SK-N-SH (cell line): ENCODE data around the gene MEN1. TPM values are rescaled to one million over a fixed set of nuclear protein-coding genes. Genes with fewer than 3 reads are reported as not detected.

Source experiments
- CTCF ChIA-PET: fragments of 300-600, 350-600 bp; formaldehyde crosslinking; extraction: SDS; loops from one replicate; lab custom pipeline; 2021; lab: Yijun Ruan, JAX
- POLR2A ChIA-PET: fragments of 350-600 bp; sonication (Branson Sonifier 250); formaldehyde crosslinking; extraction: SDS; loops from one replicate; lab custom pipeline; 2020; ENCODE audit warnings: antibody characterized with exemption, inconsistent platforms; lab: Yijun Ruan, JAX
- DNase-seq: peaks from one replicate; pipeline ENCODE4 v3.0.0; 2012
- H2AFZ ChIP-seq: fragments of 200-600 bp; sonication (generic); 2 replicates; pipeline ENCODE4 v1.8.1; 2016; ENCODE audit warnings: antibody characterized with exemption, mild to moderate bottlenecking, low read depth
- H3F3A ChIP-seq: fragments of 200-600 bp; sonication (generic); replicated peaks from 2 replicates; pipeline ENCODE3; 2016; ENCODE audit warnings: antibody characterized with exemption, mild to moderate bottlenecking; ENCODE audit not compliant: insufficient read depth
- H3K27ac ChIP-seq, 2 experiments: fragments of 200-500 bp in 1 of 2; fragments of 200-600 bp in 1 of 2; sonication (Bioruptor generic) in 1 of 2; sonication (generic), shearing (Covaris generic) in 1 of 2; 2 replicates each; pipeline versions ENCODE4 v1.5.1 to v1.6.1; 2014 to 2016; ENCODE audit warnings: low read depth in 2 of 2, inconsistent platforms in 1 of 2, low read length in 1 of 2, mild to moderate bottlenecking in 1 of 2, mixed read lengths in 1 of 2
- H3K27me3 ChIP-seq: fragments of 200-600 bp; sonication (generic), shearing (Covaris generic); 2 replicates; pipeline ENCODE4 v1.6.1; 2016; ENCODE audit warnings: mixed run types; ENCODE audit not compliant: insufficient read depth
- H3K36me3 ChIP-seq, 2 experiments: fragments of 200-500 bp in 1 of 2; fragments of 200-600 bp in 1 of 2; sonication (Bioruptor generic) in 1 of 2; sonication (generic) in 1 of 2; replicated peaks in 1 of 2; 2 replicates each; pipeline versions ENCODE3 to v1.5.1; 2014 to 2016; ENCODE audit warnings: low read length in 1 of 2, mild to moderate bottlenecking in 1 of 2; ENCODE audit not compliant: insufficient read depth in 2 of 2, control insufficient read depth in 1 of 2
- H3K4me1 ChIP-seq, 2 experiments: fragments of 200-500 bp in 1 of 2; fragments of 200-600 bp in 1 of 2; sonication (Bioruptor generic) in 1 of 2; sonication (generic), shearing (Covaris generic) in 1 of 2; 2 replicates each; pipeline versions ENCODE4 v1.5.1 to v1.6.1; 2014 to 2016; ENCODE audit warnings: low read depth in 1 of 2, low read length in 1 of 2, mixed run types in 1 of 2; ENCODE audit not compliant: insufficient read depth in 2 of 2, control insufficient read depth in 1 of 2
- H3K4me2 ChIP-seq: fragments of 200-600 bp; sonication (generic), shearing (Covaris generic); 2 replicates; pipeline ENCODE4 v1.6.1; 2017; ENCODE audit warnings: mixed run types
- H3K4me3 ChIP-seq, 2 experiments: fragments of 200-500 bp in 1 of 2; fragments of 200-600 bp in 1 of 2; sonication (Bioruptor generic) in 1 of 2; sonication (generic), shearing (Covaris generic) in 1 of 2; 2 replicates each; pipeline versions ENCODE4 v1.5.1 to v1.8.1; 2014 to 2016; ENCODE audit warnings: low read depth in 2 of 2, inconsistent platforms in 1 of 2, low read length in 1 of 2, mild to moderate bottlenecking in 1 of 2, mixed read lengths in 1 of 2, moderate library complexity in 1 of 2
- H3K79me2 ChIP-seq: fragments of 200-600 bp; sonication (generic); 2 replicates; pipeline ENCODE4 v1.8.1; 2017; ENCODE audit warnings: mild to moderate bottlenecking; ENCODE audit not compliant: insufficient read depth
- H3K9ac ChIP-seq: fragments of 200-600 bp; sonication (generic); 2 replicates; pipeline ENCODE4 v1.6.1; 2017; ENCODE audit warnings: mixed run types
- H3K9me2 ChIP-seq: fragments of 200-600 bp; sonication (generic); 2 replicates; pipeline ENCODE4 v1.6.1; 2017; ENCODE audit warnings: mixed run types
- H3K9me3 ChIP-seq: fragments of 200-600 bp; sonication (generic); 2 replicates; pipeline ENCODE4 v1.6.1; 2017; ENCODE audit warnings: mixed run types, mild to moderate bottlenecking, moderate library complexity
- H4K20me1 ChIP-seq: fragments of 200-600 bp; sonication (generic); 2 replicates; pipeline ENCODE4 v1.6.1; 2017; ENCODE audit warnings: mild to moderate bottlenecking, mixed run types; ENCODE audit not compliant: insufficient read depth
- CHD2 ChIP-seq: fragments of 150-350 bp; IDR thresholded peaks from 2 replicates; pipeline ENCODE4 v1.6.1; 2018; ENCODE audit warnings: low read length; ENCODE audit not compliant: partially characterized antibody
- ELF1 ChIP-seq: IDR thresholded peaks from 2 replicates; pipeline ENCODE4 v1.4.0; 2012
- EP300 ChIP-seq, 2 experiments: IDR thresholded peaks; 2 replicates each; pipeline versions ENCODE4 v1.4.0 to v1.6.1; 2012; ENCODE audit warnings: borderline replicate concordance in 1 of 2, low read depth in 1 of 2, low read length in 1 of 2
- FOXJ3 ChIP-seq: sonication (generic); formaldehyde crosslinking; IDR thresholded peaks from 2 replicates; pipeline ENCODE4 v1.5.1; 2020; ENCODE audit warnings: mild to moderate bottlenecking, missing genetic modification reagents
- FOXM1 ChIP-seq: IDR thresholded peaks from 2 replicates; pipeline ENCODE4 v1.4.0; 2012; ENCODE audit warnings: low read depth, mild to moderate bottlenecking
- GABPA ChIP-seq: IDR thresholded peaks from 2 replicates; pipeline ENCODE4 v1.4.0; 2012; ENCODE audit warnings: low read depth, mild to moderate bottlenecking
- MXI1 ChIP-seq: IDR thresholded peaks from 2 replicates; pipeline ENCODE4 v1.6.1; 2012; ENCODE audit warnings: mild to moderate bottlenecking, low read depth, low read length, improper control_type of control experiment
- RAD21 ChIP-seq: IDR thresholded peaks from 2 replicates; pipeline ENCODE4 v1.6.1; 2012; ENCODE audit warnings: mild to moderate bottlenecking, low read length
- RCOR1 ChIP-seq: fragments of 150-350 bp; IDR thresholded peaks from 2 replicates; pipeline ENCODE4 v1.6.1; 2017; ENCODE audit warnings: antibody characterized with exemption, low read length
- RXRA ChIP-seq: IDR thresholded peaks from 2 replicates; pipeline ENCODE4 v1.4.0; 2012; ENCODE audit warnings: low read depth, mild to moderate bottlenecking, borderline replicate concordance
- SIN3A ChIP-seq: IDR thresholded peaks from 2 replicates; pipeline ENCODE4 v1.6.1; 2012; ENCODE audit warnings: low read depth, mild to moderate bottlenecking, low read length, moderate library complexity, borderline replicate concordance
- TAF1 ChIP-seq: IDR thresholded peaks from 2 replicates; pipeline ENCODE4 v1.6.1; 2012; ENCODE audit warnings: low read depth, mild to moderate bottlenecking, low read length, moderate library complexity, borderline replicate concordance
- WGBS: methylation state at CpG from one replicate; pipeline ENCODE4 v1.1.6; 2017; ENCODE audit warnings: low lambda C conversion rate; 5-methylcytosine and 5-hydroxymethylcytosine counted together
- polyA plus RNA-seq, 3 experiments: library from polyadenylated mRNA; depleted of rRNA; stranded (reverse); fragments of >200 nt; gene quantifications; 2 replicates each; pipeline ENCODE4 v1.2.3, GENCODE V29; 2012
- TF ChIP-seq, protein P1 (sequence below): IDR thresholded peaks from 2 replicates; pipeline ENCODE4 v1.4.0; 2012; ENCODE audit warnings: low read depth, borderline replicate concordance
- TF ChIP-seq, protein P2 (sequence below): fragments of 200-600 bp; sonication (generic); IDR thresholded peaks from 2 replicates; pipeline ENCODE4 v1.6.1; 2017; ENCODE audit warnings: antibody characterized with exemption, mild to moderate bottlenecking, moderate library complexity
- TF ChIP-seq, protein P3 (sequence below): fragments of 150-350 bp; IDR thresholded peaks from 2 replicates; pipeline ENCODE4 v1.6.1; 2017; ENCODE audit warnings: antibody characterized with exemption, low read length, low read depth, borderline replicate concordance
- TF ChIP-seq, protein P4 (sequence below): IDR thresholded peaks from 2 replicates; pipeline ENCODE4 v1.4.0; 2012; ENCODE audit warnings: low read depth

MEN1 gene
- polyA plus RNA-seq, 1 of the 3 experiments (the other 2 are of a cell fraction), result 52.9 TPM

DNA sequence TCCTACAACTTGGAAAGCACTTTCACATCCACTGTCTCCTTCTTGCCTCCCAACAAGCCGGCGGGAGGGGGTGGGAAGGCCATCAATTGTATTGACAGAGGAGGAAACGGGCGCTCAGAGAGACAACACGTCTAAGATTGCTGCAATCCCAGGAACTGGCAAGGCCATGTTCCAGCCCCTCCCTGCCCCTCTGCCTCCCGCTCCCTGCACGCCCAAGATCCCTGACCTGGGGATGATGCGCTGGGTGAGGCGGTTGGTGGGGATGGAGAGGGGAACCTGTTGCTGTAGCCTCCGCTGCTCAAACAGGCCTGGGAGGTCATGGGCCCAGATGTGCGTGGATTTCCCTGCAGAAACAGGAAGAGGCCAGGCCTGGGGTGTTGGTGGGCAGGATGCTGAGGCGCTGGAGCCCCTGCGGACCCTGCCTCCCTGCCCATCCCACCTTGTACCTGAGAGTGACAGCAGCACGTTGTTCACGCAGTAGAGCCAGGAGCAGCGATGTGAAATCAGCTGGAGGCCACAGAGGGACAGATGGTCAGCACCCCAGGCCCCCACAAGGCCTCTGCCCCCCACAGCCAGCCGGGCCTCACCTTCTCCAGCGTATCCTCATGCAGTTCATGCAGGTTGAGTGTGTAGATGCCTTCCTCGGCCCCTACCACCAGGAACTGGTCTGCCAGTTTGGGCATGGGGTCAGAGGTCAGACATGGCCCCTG, 14.1 kb downstream of the MEN1 start:
- Histone ChIP-seq H3K79me2 (no peaks in the 10 kb centered on the region), H3K36me3 (peaks cover 0 to 14% of the 10 kb centered on the region in 2 experiments), H2AFZ (no peak overlapping the region), H3K4me1 (no peaks in the 10 kb centered on the region; a peak in 1 of 4 replicates), H3F3A (no peaks in the 10 kb centered on the region), H3K9me2 (no peaks in the 10 kb centered on the region), H3K9me3 (no peaks in the 10 kb centered on the region), H3K27me3 (no peaks in the 10 kb centered on the region), H3K4me3 (no peak overlapping the region), H3K27ac (no peak overlapping the region), H4K20me1 (no peaks in the 10 kb centered on the region), H3K4me2 (no peak overlapping the region), H3K9ac (no peak overlapping the region)
- ChIA-PET POLR2A (no interaction called here), CTCF (interaction anchor here (1.0 to 2.0 kb wide), 2 partner anchors 11 to 13 kb away, joined by 4 to 5 read pairs; no protein-coding TSS in a partner anchor)
- WGBS, result 94% methylated on average over 9 of the region's 19 CpGs
- DNase-seq, result no peak
- TF ChIP-seq ELF1 (no peak), RXRA (no peak), TAF1 (no peak), RCOR1 (no peak), SIN3A (no peak), GABPA (no peak), FOXJ3 (CRISPR knock-in tag) (no peak)
- TF ChIP-seq, protein P1, sequence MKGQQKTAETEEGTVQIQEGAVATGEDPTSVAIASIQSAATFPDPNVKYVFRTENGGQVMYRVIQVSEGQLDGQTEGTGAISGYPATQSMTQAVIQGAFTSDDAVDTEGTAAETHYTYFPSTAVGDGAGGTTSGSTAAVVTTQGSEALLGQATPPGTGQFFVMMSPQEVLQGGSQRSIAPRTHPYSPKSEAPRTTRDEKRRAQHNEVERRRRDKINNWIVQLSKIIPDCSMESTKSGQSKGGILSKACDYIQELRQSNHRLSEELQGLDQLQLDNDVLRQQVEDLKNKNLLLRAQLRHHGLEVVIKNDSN, result no peak
- TF ChIP-seq, protein P2, sequence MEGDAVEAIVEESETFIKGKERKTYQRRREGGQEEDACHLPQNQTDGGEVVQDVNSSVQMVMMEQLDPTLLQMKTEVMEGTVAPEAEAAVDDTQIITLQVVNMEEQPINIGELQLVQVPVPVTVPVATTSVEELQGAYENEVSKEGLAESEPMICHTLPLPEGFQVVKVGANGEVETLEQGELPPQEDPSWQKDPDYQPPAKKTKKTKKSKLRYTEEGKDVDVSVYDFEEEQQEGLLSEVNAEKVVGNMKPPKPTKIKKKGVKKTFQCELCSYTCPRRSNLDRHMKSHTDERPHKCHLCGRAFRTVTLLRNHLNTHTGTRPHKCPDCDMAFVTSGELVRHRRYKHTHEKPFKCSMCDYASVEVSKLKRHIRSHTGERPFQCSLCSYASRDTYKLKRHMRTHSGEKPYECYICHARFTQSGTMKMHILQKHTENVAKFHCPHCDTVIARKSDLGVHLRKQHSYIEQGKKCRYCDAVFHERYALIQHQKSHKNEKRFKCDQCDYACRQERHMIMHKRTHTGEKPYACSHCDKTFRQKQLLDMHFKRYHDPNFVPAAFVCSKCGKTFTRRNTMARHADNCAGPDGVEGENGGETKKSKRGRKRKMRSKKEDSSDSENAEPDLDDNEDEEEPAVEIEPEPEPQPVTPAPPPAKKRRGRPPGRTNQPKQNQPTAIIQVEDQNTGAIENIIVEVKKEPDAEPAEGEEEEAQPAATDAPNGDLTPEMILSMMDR, result no peak
- TF ChIP-seq, protein P3, sequence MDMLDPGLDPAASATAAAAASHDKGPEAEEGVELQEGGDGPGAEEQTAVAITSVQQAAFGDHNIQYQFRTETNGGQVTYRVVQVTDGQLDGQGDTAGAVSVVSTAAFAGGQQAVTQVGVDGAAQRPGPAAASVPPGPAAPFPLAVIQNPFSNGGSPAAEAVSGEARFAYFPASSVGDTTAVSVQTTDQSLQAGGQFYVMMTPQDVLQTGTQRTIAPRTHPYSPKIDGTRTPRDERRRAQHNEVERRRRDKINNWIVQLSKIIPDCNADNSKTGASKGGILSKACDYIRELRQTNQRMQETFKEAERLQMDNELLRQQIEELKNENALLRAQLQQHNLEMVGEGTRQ, result no peak

DNA sequence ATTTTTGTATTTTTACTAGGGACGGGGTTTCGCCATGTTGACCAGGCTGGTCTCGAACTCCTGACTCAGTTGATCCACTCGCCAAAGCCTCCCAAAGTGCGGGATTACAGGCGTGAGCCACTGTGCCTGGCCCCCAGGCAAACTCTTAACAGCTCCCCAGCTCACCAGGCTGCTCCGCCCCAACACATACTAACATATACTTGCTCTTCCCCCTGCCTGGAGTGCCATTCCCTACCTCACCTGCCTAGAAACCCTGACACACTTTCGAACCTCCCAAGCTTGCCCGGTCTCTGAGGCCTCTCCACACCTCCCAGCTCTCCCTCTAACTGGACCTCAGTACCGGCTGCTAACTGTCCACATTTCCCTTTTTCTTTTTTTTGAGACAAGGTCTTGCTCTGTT, 15.8 kb downstream of the MEN1 start:
- no peaks in the 10 kb centered on the region for H3K9me2 ChIP-seq
- DNase-seq, result no peak
- no peak overlapping the region for H3K9ac ChIP-seq
- no peaks in the 10 kb centered on the region for H3F3A ChIP-seq
- H3K4me2 ChIP-seq, result no peak overlapping the region
- H4K20me1 ChIP-seq, result no peaks in the 10 kb centered on the region
- no peaks in the 10 kb centered on the region for H3K79me2 ChIP-seq
- ChIA-PET CTCF (interaction anchor here (0.6 to 1.1 kb wide), 3 partner anchors 9 to 535 kb away, joined by 3 to 4 read pairs (median 3); no protein-coding TSS in a partner anchor), POLR2A (interaction anchor here (0.7 kb wide), 1 partner anchor 219 kb away, joined by 3 read pairs; no protein-coding TSS in a partner anchor)
- no peaks in the 10 kb centered on the region for H3K9me3 ChIP-seq
- no peak overlapping the region for H3K27ac ChIP-seq
- TF ChIP-seq, protein P4, sequence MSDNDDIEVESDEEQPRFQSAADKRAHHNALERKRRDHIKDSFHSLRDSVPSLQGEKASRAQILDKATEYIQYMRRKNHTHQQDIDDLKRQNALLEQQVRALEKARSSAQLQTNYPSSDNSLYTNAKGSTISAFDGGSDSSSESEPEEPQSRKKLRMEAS, result no peak
- TF ChIP-seq EP300 (IDR thresholded peaks at IDR 0.05; ENCODE audit: borderline replicate concordance in 1 of 2, low read depth in 1 of 2, low read length in 1 of 2), result no peak
- TF ChIP-seq RAD21, result no peak
- no peak for TF ChIP-seq MXI1
- TF ChIP-seq CHD2, result no peak
- no peak for TF ChIP-seq ELF1
- no peak for TF ChIP-seq FOXM1
- WGBS, result 94% methylated on average over 10 of the region's 10 CpGs
- peaks cover 0 to 20% of the 10 kb centered on the region in 2 experiments for H3K36me3 ChIP-seq
- H3K4me1 ChIP-seq, result no peaks in the 10 kb centered on the region
- no peak overlapping the region for H2AFZ ChIP-seq
- no peaks in the 10 kb centered on the region for H3K27me3 ChIP-seq
- H3K4me3 ChIP-seq, result no peak overlapping the region
